ENCODE measurements around the gene RPRD1B. TPM values are rescaled to one million over a fixed set of nuclear protein-coding genes. Genes with fewer than 3 reads are reported as not detected.

The RPRD1B gene
- total RNA-seq, 1 donor from 2014 or later, result 84.7 TPM

GRCh38 chr20:38126146-38126921 lies 92.8 kb downstream of the RPRD1B start:
- no peak for DNase-seq (ENCODE audit: missing footprints)
- intact Hi-C loops (cut with DNase I), result loop anchor here (5.0 kb wide), 1 partner anchor 49 kb away; no protein-coding TSS in a partner anchor
- ATAC-seq, result peak; percentile 8

- intact Hi-C loops (cut with DNase I), result loop anchor here (5.0 kb wide), 1 partner anchor 50 kb away; no protein-coding TSS in a partner anchor
- peak; percentile 67 for ATAC-seq
- no peak for DNase-seq (ENCODE audit: missing footprints)
These were observed 93.5 kb downstream of the RPRD1B start for GRCh38 chr20:38126932-38127621.

GRCh38 chr20:38127920-38128528 lies 94.5 kb downstream of the RPRD1B start:
- intact Hi-C loops (cut with DNase I), result loop anchor here (5.0 kb wide), 1 partner anchor 51 kb away; no protein-coding TSS in a partner anchor
- DNase-seq (ENCODE audit: missing footprints) (no peak), ATAC-seq (no peak)

- intact Hi-C loops (cut with DNase I), result loop anchor here (5.0 kb wide), 1 partner anchor 51 kb away; no protein-coding TSS in a partner anchor
- ATAC-seq (no peak), DNase-seq (ENCODE audit: missing footprints) (no peak)
These were observed 95.1 kb downstream of the RPRD1B start for GRCh38 chr20:38128691-38129090.

- no peak for ATAC-seq
- intact Hi-C loops (cut with DNase I), result loop anchor here (5.0 kb wide), 1 partner anchor 52 kb away; no protein-coding TSS in a partner anchor
- DNase-seq (ENCODE audit: missing footprints), result no peak
These were observed 95.8 kb downstream of the RPRD1B start for GRCh38 chr20:38129248-38129865.

- intact Hi-C loops (cut with DNase I), result loop anchor here (5.0 kb wide), 1 partner anchor 53 kb away; no protein-coding TSS in a partner anchor
- DNase-seq (ENCODE audit: missing footprints) (no peak), ATAC-seq (no peak)
These were observed 96.5 kb downstream of the RPRD1B start for GRCh38 chr20:38129893-38130609.

- DNase-seq (ENCODE audit: missing footprints), result no peak
- ATAC-seq, result no peak
- intact Hi-C loops (cut with DNase I), result no loop called here
These were observed 97.4 kb downstream of the RPRD1B start for GRCh38 chr20:38130687-38131587.

GRCh38 chr20:38131588-38132121 lies 98.1 kb downstream of the RPRD1B start:
- DNase-seq (ENCODE audit: missing footprints), result no peak
- ATAC-seq, result no peak
- intact Hi-C loops (cut with DNase I), result no loop called here

- ATAC-seq (no peak), DNase-seq (ENCODE audit: missing footprints) (no peak)
- intact Hi-C loops (cut with DNase I), result no loop called here
These were observed 98.8 kb downstream of the RPRD1B start for GRCh38 chr20:38132156-38132909.

- ATAC-seq (no peak), DNase-seq (ENCODE audit: missing footprints) (no peak)
- intact Hi-C loops (cut with DNase I), result no loop called here
These were observed 99.5 kb downstream of the RPRD1B start for GRCh38 chr20:38132910-38133501.

- ATAC-seq (no peak), DNase-seq (ENCODE audit: missing footprints) (no peak)
- intact Hi-C loops (cut with DNase I), result no loop called here
These were observed 100.3 kb downstream of the RPRD1B start for GRCh38 chr20:38133680-38134426.

GRCh38 chr20:38134427-38135270 lies 101.1 kb downstream of the RPRD1B start:
- intact Hi-C loops (cut with DNase I), result no loop called here

GRCh38 chr20:38135271-38135650 lies 101.7 kb downstream of the RPRD1B start:
- intact Hi-C loops (cut with DNase I), result no loop called here
- ATAC-seq, result no peak
- no peak for DNase-seq (ENCODE audit: missing footprints)

More at GRCh38 chr20:38134427-38135270, 101.1 kb downstream of the RPRD1B start:
- ATAC-seq (no peak), DNase-seq (ENCODE audit: missing footprints) (no peak)

GRCh38 chr20:38135651-38136420 lies 102.3 kb downstream of the RPRD1B start:
- ATAC-seq (no peak), DNase-seq (ENCODE audit: missing footprints) (no peak)
- intact Hi-C loops (cut with DNase I), result no loop called here

All from Right ventricle myocardium inferior (tissue), 1 donor.